GM12891 (cell line): ENCODE measurements around the gene KIF13A.

Experiments used
- POLR2A ChIP-seq: IDR thresholded peaks from 2 replicates; pipeline ENCODE4 v1.6.1; 2011; ENCODE audit warnings: low read depth, low read length, control low read depth
- POLR2AphosphoS5 ChIP-seq: IDR thresholded peaks from 2 replicates; pipeline ENCODE4 v1.6.1; 2011; ENCODE audit warnings: low read depth, low read length, control low read depth
- SPI1 ChIP-seq: IDR thresholded peaks from 2 replicates; pipeline ENCODE4 v1.6.1; 2011; ENCODE audit warnings: low read depth, low read length, control low read depth
- TAF1 ChIP-seq: IDR thresholded peaks from 2 replicates; pipeline ENCODE4 v1.6.1; 2011; ENCODE audit warnings: low read depth, low read length, control low read depth

GRCh38 chr6:17842934-17843821, 144.3 kb downstream of the KIF13A start:
- no peak for TF ChIP-seq POLR2AphosphoS5
- no peak for TF ChIP-seq POLR2A
- no peak for TF ChIP-seq SPI1
- TF ChIP-seq TAF1, result no peak
